Measurements from ENCODE around the gene PGAM2.

GRCh38 chr7:44096326-44096881 is 31.0 kb upstream of the PGAM2 start:
- TF ChIP-seq GATA2 (IDR thresholded peaks at IDR 0.05; ENCODE audit: low read depth, low read length): no peak
- TF ChIP-seq GATA3 (IDR thresholded peaks at IDR 0.05; ENCODE audit: low read depth, low read length): no peak
